A673 (cell line): Measurements from ENCODE around the gene GGTA1. TPM values are rescaled to one million over a fixed set of nuclear protein-coding genes. Genes with fewer than 3 reads are reported as not detected.

ENCODE experiments used
- BruUV-seq: library from RNA; stranded (reverse); fragments of 400-500 nt; replicated peaks from 2 replicates; lab custom pipeline; 2021; lab: Mats Ljungman, UMichigan
- CTCF ChIA-PET: fragments of 300-600 bp; sonication (Branson Sonifier 250); formaldehyde crosslinking; loops from one replicate; lab custom pipeline; 2022; ENCODE audit warnings: antibody characterized with exemption; lab: Charles Lee
- POLR2A ChIA-PET: fragments of 300-600 bp; sonication (Branson Sonifier 250); formaldehyde crosslinking; loops from one replicate; lab custom pipeline; 2022; ENCODE audit warnings: antibody characterized with exemption; ENCODE audit not compliant: low non-redundant PET; lab: Charles Lee
- DNase-seq: peaks from one replicate; pipeline ENCODE4 v3.0.0-alpha.2; 2015; ENCODE audit warnings: low spot score
- H3K27ac ChIP-seq: fragments of 200-600 bp; sonication (generic); 2 replicates; pipeline ENCODE4 v1.5.1; 2016; ENCODE audit warnings: mixed run types, low read depth, mild to moderate bottlenecking, mixed read lengths, antibody characterized with exemption, low read length; ENCODE audit not compliant: poor library complexity, severe bottlenecking
- H3K27me3 ChIP-seq: fragments of 200-600 bp; sonication (generic); replicated peaks from 2 replicates; pipeline ENCODE4 v1.6.1; 2017; ENCODE audit warnings: mixed run types, low read depth, mild to moderate bottlenecking, mixed read lengths, antibody characterized with exemption, low read length; ENCODE audit not compliant: insufficient read depth, poor library complexity
- H3K36me3 ChIP-seq: fragments of 200-600 bp; sonication (generic); 2 replicates; pipeline ENCODE4 v1.6.1; 2016; ENCODE audit warnings: mixed run types, mild to moderate bottlenecking, mixed read lengths, antibody characterized with exemption, low read length; ENCODE audit not compliant: insufficient read depth, poor library complexity, severe bottlenecking
- H3K4me1 ChIP-seq: fragments of 200-600 bp; sonication (generic); 2 replicates; pipeline ENCODE4 v1.6.1; 2017; ENCODE audit warnings: mixed run types, mild to moderate bottlenecking, mixed read lengths, antibody characterized with exemption, low read length; ENCODE audit not compliant: insufficient read depth, poor library complexity, severe bottlenecking
- H3K4me3 ChIP-seq: fragments of 200-600 bp; sonication (generic); 2 replicates; pipeline ENCODE4 v1.5.1; 2016; ENCODE audit warnings: low read depth, mixed run types, mild to moderate bottlenecking, mixed read lengths, low read length; ENCODE audit not compliant: poor library complexity, severe bottlenecking
- H3K9me3 ChIP-seq: fragments of 200-600 bp; sonication (generic); 2 replicates; pipeline ENCODE4 v1.6.1; 2016; ENCODE audit warnings: mixed run types, low read depth, mild to moderate bottlenecking, mixed read lengths, antibody characterized with exemption, low read length; ENCODE audit not compliant: poor library complexity, severe bottlenecking
- EZH2 ChIP-seq: fragments of 200-600 bp; sonication (generic); IDR thresholded peaks from 2 replicates; pipeline ENCODE4 v1.6.1; 2017; ENCODE audit warnings: borderline replicate concordance, low read depth, mild to moderate bottlenecking, mixed read lengths, antibody characterized with exemption, low read length; ENCODE audit not compliant: poor library complexity, severe bottlenecking
- intact Hi-C: fragments of 100-400 bp; cut with micrococcal nuclease; formaldehyde crosslinking; loops from one replicate; pipeline ENCODE4 v1.10.0; 2022; ENCODE audit not compliant: unreplicated experiment
- total RNA-seq: library from RNA; stranded (reverse); gene quantifications from 2 replicates; pipeline ENCODE4 v1.2.3, GENCODE V29; 2021
- TF ChIP-seq, protein P1 (sequence below): fragments of 300-800, 200-600 bp; sonication (generic); conservative IDR thresholded peaks from 2 replicates; pipeline ENCODE4 v1.5.1; 2017; ENCODE audit warnings: low read depth, mild to moderate bottlenecking, antibody characterized with exemption, low read length, moderate library complexity, mixed read lengths

The GGTA1 gene
- total RNA-seq, 1 experiment from 2014 or later, result not detected

- Histone ChIP-seq H3K36me3 (no peaks in the 10 kb centered on the region), H3K4me3 (no peak overlapping the region), H3K27ac (no peak overlapping the region), H3K9me3 (no peaks in the 10 kb centered on the region), H3K27me3 (peaks cover 6% of the 10 kb centered on the region), H3K4me1 (peaks cover 7% of the 10 kb centered on the region)
- intact Hi-C loops, result no loop called here
- no peak for TF ChIP-seq EZH2
- POLR2A ChIA-PET, result no interaction called here
- no peak for DNase-seq
- CTCF ChIA-PET, result interaction anchor here (1.0 kb wide), 1 partner anchor 12 kb away, joined by 4 read pairs; no protein-coding TSS in a partner anchor
- BruUV-seq, result no TSS peak
Measured at GRCh38 chr9:121450241-121450640, 49.4 kb downstream of the GGTA1 start.

- intact Hi-C loops, result no loop called here
- CTCF ChIA-PET, result no interaction called here
- no TSS peak for BruUV-seq
Measured at GRCh38 chr9:121449786-121450185, 49.9 kb downstream of the GGTA1 start.

DNA sequence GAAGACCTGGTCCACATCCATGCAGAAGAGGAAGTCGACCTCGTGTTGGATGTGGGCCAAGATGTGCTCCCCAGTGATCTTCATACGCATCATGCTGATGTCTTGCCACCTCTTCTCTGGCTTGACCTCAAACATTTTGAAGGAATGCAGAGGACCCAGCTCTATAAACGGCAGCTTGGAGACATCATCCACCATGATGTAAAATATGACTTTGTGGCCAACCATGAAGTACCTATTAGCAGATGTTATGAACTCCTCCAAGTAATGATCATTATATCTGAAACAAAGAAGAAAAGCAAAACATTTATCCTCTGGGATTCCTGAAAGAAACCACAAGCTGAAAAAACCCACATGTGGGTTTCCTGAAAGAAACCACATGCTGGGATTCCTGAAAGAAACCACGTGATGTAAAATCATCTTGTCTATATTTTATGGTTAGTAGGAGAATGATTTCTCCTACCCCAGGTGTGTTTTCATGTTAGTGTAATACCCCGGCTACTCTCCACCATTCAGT is 52.3 kb downstream of the GGTA1 start:
- H3K9me3 ChIP-seq, result no peaks in the 10 kb centered on the region
- intact Hi-C loops, result no loop called here
- peaks cover 14% of the 10 kb centered on the region for H3K27me3 ChIP-seq
- H3K4me3 ChIP-seq, result no peak overlapping the region
- no peak overlapping the region for H3K27ac ChIP-seq
- ChIA-PET POLR2A (no interaction called here), CTCF (no interaction called here)
- DNase-seq, result peak; percentile 56
- no peaks in the 10 kb centered on the region for H3K36me3 ChIP-seq
- H3K4me1 ChIP-seq, result peaks cover 7% of the 10 kb centered on the region
- BruUV-seq, result no TSS peak
- TF ChIP-seq EZH2, result no peak
- TF ChIP-seq, protein P1, sequence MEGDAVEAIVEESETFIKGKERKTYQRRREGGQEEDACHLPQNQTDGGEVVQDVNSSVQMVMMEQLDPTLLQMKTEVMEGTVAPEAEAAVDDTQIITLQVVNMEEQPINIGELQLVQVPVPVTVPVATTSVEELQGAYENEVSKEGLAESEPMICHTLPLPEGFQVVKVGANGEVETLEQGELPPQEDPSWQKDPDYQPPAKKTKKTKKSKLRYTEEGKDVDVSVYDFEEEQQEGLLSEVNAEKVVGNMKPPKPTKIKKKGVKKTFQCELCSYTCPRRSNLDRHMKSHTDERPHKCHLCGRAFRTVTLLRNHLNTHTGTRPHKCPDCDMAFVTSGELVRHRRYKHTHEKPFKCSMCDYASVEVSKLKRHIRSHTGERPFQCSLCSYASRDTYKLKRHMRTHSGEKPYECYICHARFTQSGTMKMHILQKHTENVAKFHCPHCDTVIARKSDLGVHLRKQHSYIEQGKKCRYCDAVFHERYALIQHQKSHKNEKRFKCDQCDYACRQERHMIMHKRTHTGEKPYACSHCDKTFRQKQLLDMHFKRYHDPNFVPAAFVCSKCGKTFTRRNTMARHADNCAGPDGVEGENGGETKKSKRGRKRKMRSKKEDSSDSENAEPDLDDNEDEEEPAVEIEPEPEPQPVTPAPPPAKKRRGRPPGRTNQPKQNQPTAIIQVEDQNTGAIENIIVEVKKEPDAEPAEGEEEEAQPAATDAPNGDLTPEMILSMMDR, result no peak

More at GRCh38 chr9:121449786-121450185, 49.9 kb downstream of the GGTA1 start:
- H3K4me1 ChIP-seq, result peaks cover 7% of the 10 kb centered on the region
- no peak for DNase-seq
- H3K4me3 ChIP-seq, result no peak overlapping the region
- TF ChIP-seq, protein P1, result no peak
- TF ChIP-seq EZH2, result no peak
- H3K9me3 ChIP-seq, result no peaks in the 10 kb centered on the region
- no peak overlapping the region for H3K27ac ChIP-seq
- no peaks in the 10 kb centered on the region for H3K36me3 ChIP-seq
- POLR2A ChIA-PET, result no interaction called here
- peaks cover 7% of the 10 kb centered on the region for H3K27me3 ChIP-seq

- intact Hi-C loops, result no loop called here
- Histone ChIP-seq H3K27me3 (peaks cover 18% of the 10 kb centered on the region), H3K4me1 (peaks cover 7% of the 10 kb centered on the region), H3K27ac (no peak overlapping the region), H3K4me3 (no peak overlapping the region), H3K36me3 (no peaks in the 10 kb centered on the region), H3K9me3 (no peaks in the 10 kb centered on the region)
- POLR2A ChIA-PET, result no interaction called here
- no TSS peak for BruUV-seq
- no peak for DNase-seq
- TF ChIP-seq, protein P1, result peak; percentile 37
- no peak for TF ChIP-seq EZH2
- CTCF ChIA-PET, result interaction anchor here (0.6 kb wide), 1 partner anchor 63 kb away, joined by 5 read pairs; no protein-coding TSS in a partner anchor
Measured at GRCh38 chr9:121445986-121446385, 53.7 kb downstream of the GGTA1 start.
